Caco-2 (cell line): ENCODE data around the gene IRF4. TPM values are rescaled to one million over a fixed set of nuclear protein-coding genes. Genes with fewer than 3 reads are reported as not detected.

Experiments used
- BruUV-seq: library from RNA; stranded (reverse); fragments of 400-500 nt; replicated peaks from 2 replicates; lab custom pipeline; 2021; lab: Mats Ljungman, UMichigan
- CTCF ChIA-PET: fragments of 300-600 bp; sonication (Branson Sonifier 250); formaldehyde crosslinking; loops from one replicate; lab custom pipeline; 2022; ENCODE audit warnings: antibody characterized with exemption; lab: Charles Lee
- POLR2A ChIA-PET: fragments of 300-600 bp; sonication (Branson Sonifier 250); formaldehyde crosslinking; loops from one replicate; lab custom pipeline; 2022; ENCODE audit warnings: antibody characterized with exemption; lab: Charles Lee
- DNase-seq, 2 experiments: peaks; one replicate each; pipeline versions ENCODE4 v3.0.0 to v3.0.0-alpha.2; 2020 to 2022
- H3K27me3 ChIP-seq: replicated peaks from 2 replicates; pipeline ENCODE4 v1.6.0; 2011; ENCODE audit warnings: low read length; ENCODE audit not compliant: control insufficient read depth, insufficient read depth
- H3K36me3 ChIP-seq: 2 replicates; pipeline ENCODE4 v1.5.1; 2011; ENCODE audit warnings: low read length; ENCODE audit not compliant: control insufficient read depth, insufficient read depth
- H3K4me1 ChIP-seq: fragments of 250-450 bp; sonication (Bioruptor Pico); 2 replicates; pipeline ENCODE4 v1.5.1; 2020; ENCODE audit warnings: mild to moderate bottlenecking
- H3K4me3 ChIP-seq: 2 replicates; pipeline ENCODE4 v1.5.1; 2011; ENCODE audit warnings: low read depth, mild to moderate bottlenecking, control low read depth, low read length
- H3K9me3 ChIP-seq: fragments of 250-450 bp; sonication (Bioruptor Pico); 2 replicates; pipeline ENCODE4 v1.5.1; 2020; ENCODE audit warnings: mild to moderate bottlenecking, moderate library complexity
- H3K27ac Mint-ChIP-seq: one replicate; pipeline ENCODE4 v1.8.0; 2022; ENCODE audit warnings: mixed read lengths; ENCODE audit not compliant: unreplicated experiment
- H3K27me3 Mint-ChIP-seq: one replicate; pipeline ENCODE4 v1.8.0; 2022; ENCODE audit warnings: mixed read lengths; ENCODE audit not compliant: insufficient read depth, unreplicated experiment
- H3K36me3 Mint-ChIP-seq: one replicate; pipeline ENCODE4 v1.8.0; 2022; ENCODE audit warnings: mild to moderate bottlenecking, mixed read lengths; ENCODE audit not compliant: insufficient read depth, unreplicated experiment
- H3K4me1 Mint-ChIP-seq: one replicate; pipeline ENCODE4 v1.8.0; 2022; ENCODE audit warnings: low read depth, mixed read lengths; ENCODE audit not compliant: unreplicated experiment
- H3K4me3 Mint-ChIP-seq: one replicate; pipeline ENCODE4 v1.8.0; 2022; ENCODE audit warnings: mild to moderate bottlenecking, moderate library complexity, mixed read lengths; ENCODE audit not compliant: unreplicated experiment
- H3K9me3 Mint-ChIP-seq: one replicate; pipeline ENCODE4 v1.8.0; 2022; ENCODE audit warnings: mixed read lengths; ENCODE audit not compliant: unreplicated experiment
- intact Hi-C: fragments of 100-400 bp; cut with micrococcal nuclease; formaldehyde crosslinking; loops from one replicate; pipeline ENCODE4 v1.10.0; 2022; ENCODE audit not compliant: unreplicated experiment
- total RNA-seq: library from RNA; stranded (reverse); gene quantifications from 2 replicates; pipeline ENCODE4 v1.2.3, GENCODE V29; 2022
- TF ChIP-seq, protein P1 (sequence below), 2 experiments: fragments of 200-600 bp in 1 of 2; IDR thresholded peaks; 1 replicate in 1 of 2; 2 replicates in 1 of 2; pipeline versions ENCODE4 v1.5.1 to v1.8.0; 2011 to 2022; ENCODE audit warnings: antibody characterized with exemption in 1 of 2, control low read depth in 1 of 2, inconsistent platforms in 1 of 2, low read depth in 1 of 2, low read length in 1 of 2, mild to moderate bottlenecking in 1 of 2, moderate library complexity in 1 of 2; ENCODE audit not compliant: insufficient read depth in 1 of 2, severe bottlenecking in 1 of 2, unreplicated experiment in 1 of 2

IRF4 gene
- total RNA-seq, 1 experiment from 2014 or later: not detected

DNA sequence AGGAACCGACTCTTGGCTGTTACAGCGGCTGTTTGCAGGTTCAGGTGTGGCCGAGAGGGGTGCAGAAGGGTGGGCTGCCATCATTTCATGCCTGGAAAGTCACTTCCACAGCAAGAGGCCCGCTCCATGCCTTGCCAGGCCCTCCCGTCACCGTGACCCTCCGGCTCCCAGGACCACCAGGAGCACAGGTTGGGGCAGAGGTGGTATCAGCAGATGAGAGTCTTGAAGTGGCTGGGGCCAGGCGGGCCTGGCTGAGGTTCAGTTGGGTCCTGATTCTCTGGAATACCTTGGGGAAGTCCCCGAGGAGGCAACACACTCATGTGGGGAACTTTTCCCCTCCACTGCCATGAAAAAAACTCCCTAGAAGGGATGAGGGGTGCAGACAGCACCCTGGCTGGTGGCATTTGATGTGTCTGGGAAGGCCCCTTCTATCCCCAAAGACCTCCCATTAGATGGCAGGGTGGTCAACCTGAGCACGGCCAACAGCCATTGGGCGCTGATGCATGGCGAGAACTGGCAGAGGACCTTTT lies 34.2 kb upstream of the IRF4 start:
- TF ChIP-seq, protein P1, sequence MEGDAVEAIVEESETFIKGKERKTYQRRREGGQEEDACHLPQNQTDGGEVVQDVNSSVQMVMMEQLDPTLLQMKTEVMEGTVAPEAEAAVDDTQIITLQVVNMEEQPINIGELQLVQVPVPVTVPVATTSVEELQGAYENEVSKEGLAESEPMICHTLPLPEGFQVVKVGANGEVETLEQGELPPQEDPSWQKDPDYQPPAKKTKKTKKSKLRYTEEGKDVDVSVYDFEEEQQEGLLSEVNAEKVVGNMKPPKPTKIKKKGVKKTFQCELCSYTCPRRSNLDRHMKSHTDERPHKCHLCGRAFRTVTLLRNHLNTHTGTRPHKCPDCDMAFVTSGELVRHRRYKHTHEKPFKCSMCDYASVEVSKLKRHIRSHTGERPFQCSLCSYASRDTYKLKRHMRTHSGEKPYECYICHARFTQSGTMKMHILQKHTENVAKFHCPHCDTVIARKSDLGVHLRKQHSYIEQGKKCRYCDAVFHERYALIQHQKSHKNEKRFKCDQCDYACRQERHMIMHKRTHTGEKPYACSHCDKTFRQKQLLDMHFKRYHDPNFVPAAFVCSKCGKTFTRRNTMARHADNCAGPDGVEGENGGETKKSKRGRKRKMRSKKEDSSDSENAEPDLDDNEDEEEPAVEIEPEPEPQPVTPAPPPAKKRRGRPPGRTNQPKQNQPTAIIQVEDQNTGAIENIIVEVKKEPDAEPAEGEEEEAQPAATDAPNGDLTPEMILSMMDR (IDR thresholded peaks at IDR 0.05; ENCODE audit: insufficient read depth in 1 of 2, low read depth in 1 of 2, low read length in 1 of 2, severe bottlenecking in 1 of 2, unreplicated experiment in 1 of 2): no peak
- Histone ChIP-seq H3K27me3 (no peaks in the 10 kb centered on the region), H3K4me3 (no peak overlapping the region), H3K9me3 (no peaks in the 10 kb centered on the region; the same call in 1 of the 2 replicates), H3K4me1 (no peaks in the 10 kb centered on the region), H3K36me3 (no peaks in the 10 kb centered on the region)
- ChIA-PET POLR2A (no interaction called here), CTCF (no interaction called here)
- DNase-seq: no peak
- no peak overlapping the region for H3K4me3 Mint-ChIP-seq
- BruUV-seq: no TSS peak
- intact Hi-C loops: no loop called here
- no peaks in the 10 kb centered on the region for H3K4me1 Mint-ChIP-seq
- peaks cover 3% of the 10 kb centered on the region for H3K27me3 Mint-ChIP-seq
- no peaks in the 10 kb centered on the region for H3K36me3 Mint-ChIP-seq
- H3K9me3 Mint-ChIP-seq: no peaks in the 10 kb centered on the region
- H3K27ac Mint-ChIP-seq: no peak overlapping the region

- Histone ChIP-seq H3K4me3 (no peak overlapping the region), H3K9me3 (no peaks in the 10 kb centered on the region; the same call in 1 of the 2 replicates), H3K36me3 (no peaks in the 10 kb centered on the region), H3K4me1 (no peaks in the 10 kb centered on the region), H3K27me3 (no peaks in the 10 kb centered on the region)
- Mint-ChIP-seq H3K36me3 (no peaks in the 10 kb centered on the region), H3K4me3 (no peak overlapping the region), H3K27ac (no peak overlapping the region), H3K9me3 (no peaks in the 10 kb centered on the region), H3K4me1 (no peaks in the 10 kb centered on the region), H3K27me3 (peaks cover 3% of the 10 kb centered on the region)
- ChIA-PET POLR2A (no interaction called here), CTCF (no interaction called here)
- no peak for DNase-seq
- TF ChIP-seq, protein P1 (IDR thresholded peaks at IDR 0.05; ENCODE audit: insufficient read depth in 1 of 2, low read depth in 1 of 2, low read length in 1 of 2, severe bottlenecking in 1 of 2, unreplicated experiment in 1 of 2): no peak
- BruUV-seq: no TSS peak
- intact Hi-C loops: no loop called here
Measured at GRCh38 chr6:357791-358341, 33.7 kb upstream of the IRF4 start.

- H3K27me3 Mint-ChIP-seq: peaks cover 1% of the 10 kb centered on the region
- H3K4me3 ChIP-seq: no peak overlapping the region
- no peaks in the 10 kb centered on the region for H3K9me3 Mint-ChIP-seq
- intact Hi-C loops: no loop called here
- H3K4me3 Mint-ChIP-seq: no peak overlapping the region
- no TSS peak for BruUV-seq
- no peaks in the 10 kb centered on the region for H3K36me3 ChIP-seq
- no peaks in the 10 kb centered on the region for H3K36me3 Mint-ChIP-seq
- no peak for DNase-seq
- H3K27ac Mint-ChIP-seq: no peak overlapping the region
- peaks cover under 1% of the 10 kb centered on the region; the same call in 1 of the 2 replicates for H3K9me3 ChIP-seq
- no peaks in the 10 kb centered on the region for H3K27me3 ChIP-seq
- TF ChIP-seq, protein P1 (IDR thresholded peaks at IDR 0.05; ENCODE audit: insufficient read depth in 1 of 2, low read depth in 1 of 2, low read length in 1 of 2, severe bottlenecking in 1 of 2, unreplicated experiment in 1 of 2): no peak
- CTCF ChIA-PET: no interaction called here
- no peaks in the 10 kb centered on the region for H3K4me1 Mint-ChIP-seq
- POLR2A ChIA-PET: no interaction called here
- H3K4me1 ChIP-seq: no peaks in the 10 kb centered on the region
Measured at GRCh38 chr6:358432-358831, 33.1 kb upstream of the IRF4 start.
